ENCODE results near the gene LRRC49.

- TF ChIP-seq, protein P1, sequence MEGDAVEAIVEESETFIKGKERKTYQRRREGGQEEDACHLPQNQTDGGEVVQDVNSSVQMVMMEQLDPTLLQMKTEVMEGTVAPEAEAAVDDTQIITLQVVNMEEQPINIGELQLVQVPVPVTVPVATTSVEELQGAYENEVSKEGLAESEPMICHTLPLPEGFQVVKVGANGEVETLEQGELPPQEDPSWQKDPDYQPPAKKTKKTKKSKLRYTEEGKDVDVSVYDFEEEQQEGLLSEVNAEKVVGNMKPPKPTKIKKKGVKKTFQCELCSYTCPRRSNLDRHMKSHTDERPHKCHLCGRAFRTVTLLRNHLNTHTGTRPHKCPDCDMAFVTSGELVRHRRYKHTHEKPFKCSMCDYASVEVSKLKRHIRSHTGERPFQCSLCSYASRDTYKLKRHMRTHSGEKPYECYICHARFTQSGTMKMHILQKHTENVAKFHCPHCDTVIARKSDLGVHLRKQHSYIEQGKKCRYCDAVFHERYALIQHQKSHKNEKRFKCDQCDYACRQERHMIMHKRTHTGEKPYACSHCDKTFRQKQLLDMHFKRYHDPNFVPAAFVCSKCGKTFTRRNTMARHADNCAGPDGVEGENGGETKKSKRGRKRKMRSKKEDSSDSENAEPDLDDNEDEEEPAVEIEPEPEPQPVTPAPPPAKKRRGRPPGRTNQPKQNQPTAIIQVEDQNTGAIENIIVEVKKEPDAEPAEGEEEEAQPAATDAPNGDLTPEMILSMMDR (IDR thresholded peaks at IDR 0.05) = no peak
- TF ChIP-seq POLR2A (IDR thresholded peaks at IDR 0.05) = no peak
Observed at GRCh38 chr15:70955151-70955550, 62.5 kb downstream of the LRRC49 start.

Measured in adrenal gland (tissue), 5 donors.